Osteoblast (primary cell): ENCODE results near the gene MEIS3. TPM values are rescaled to one million over a fixed set of nuclear protein-coding genes. Genes with fewer than 3 reads are reported as not detected.

Experiments
- DNase-seq: peaks from one replicate; pipeline ENCODE4 v3.0.0; 2011; ENCODE audit warnings: low spot score, mixed read lengths; ENCODE audit not compliant: insufficient read length; ENCODE audit errors: missing footprints
- H2AFZ ChIP-seq: 2 replicates; pipeline ENCODE4 v1.6.0; 2011; ENCODE audit warnings: mild to moderate bottlenecking, low read length
- H3K27ac ChIP-seq: 2 replicates; pipeline ENCODE4 v1.5.1; 2011; ENCODE audit warnings: mild to moderate bottlenecking, low read depth, low read length, moderate library complexity
- H3K27me3 ChIP-seq: 2 replicates; pipeline ENCODE4 v1.6.0; 2012; ENCODE audit warnings: mild to moderate bottlenecking, control low read depth, inconsistent platforms, low read length, moderate library complexity; ENCODE audit not compliant: insufficient read depth
- H3K36me3 ChIP-seq: 2 replicates; pipeline ENCODE4 v1.5.1; 2011; ENCODE audit warnings: mild to moderate bottlenecking, low read length, control low read depth, moderate library complexity; ENCODE audit not compliant: insufficient read depth
- H3K4me1 ChIP-seq: 2 replicates; pipeline ENCODE4 v1.5.1; 2011; ENCODE audit warnings: mild to moderate bottlenecking, low read length, control low read depth, moderate library complexity; ENCODE audit not compliant: insufficient read depth
- H3K4me2 ChIP-seq: 2 replicates; pipeline ENCODE4 v1.6.0; 2011; ENCODE audit warnings: mild to moderate bottlenecking, low read length; ENCODE audit not compliant: insufficient read depth
- H3K4me3 ChIP-seq: fragments of 200-600 bp; sonication (generic); 3 replicates; pipeline ENCODE4 v1.5.1; 2012; ENCODE audit warnings: mild to moderate bottlenecking, low read length, inconsistent platforms; ENCODE audit not compliant: insufficient read depth
- H3K79me2 ChIP-seq: 2 replicates; pipeline ENCODE4 v1.6.0; 2012; ENCODE audit warnings: mild to moderate bottlenecking, low read length, control low read depth, inconsistent platforms; ENCODE audit not compliant: insufficient read depth
- H3K9me3 ChIP-seq: 2 replicates; pipeline ENCODE4 v1.5.1; 2011; ENCODE audit warnings: low read depth, low read length, control low read depth
- H4K20me1 ChIP-seq: 2 replicates; pipeline ENCODE4 v1.6.0; 2012; ENCODE audit warnings: mild to moderate bottlenecking, low read length, control low read depth; ENCODE audit not compliant: insufficient read depth
- CTCF ChIP-seq: IDR thresholded peaks from 2 replicates; pipeline ENCODE4 v1.5.1; 2011; ENCODE audit warnings: mild to moderate bottlenecking, low read depth, low read length, moderate library complexity; ENCODE audit errors: extremely low read depth
- total RNA-seq: library from RNA; depleted of rRNA; stranded (reverse); fragments of >200 nt; gene quantifications from 2 replicates; pipeline ENCODE4 v1.2.3, GENCODE V29; 2012

Gene MEIS3
- total RNA-seq, 1 donor: 8.3 TPM

- Histone ChIP-seq H2AFZ (no peak overlapping the region), H3K27ac (no peak overlapping the region), H3K36me3 (no peaks in the 10 kb centered on the region), H3K9me3 (peaks cover 2% of the 10 kb centered on the region), H3K27me3 (peaks cover 55% of the 10 kb centered on the region), H4K20me1 (no peaks in the 10 kb centered on the region), H3K4me1 (no peaks in the 10 kb centered on the region), H3K4me3 (no peak overlapping the region), H3K4me2 (no peak overlapping the region), H3K79me2 (no peaks in the 10 kb centered on the region)
- DNase-seq: no peak
- no peak for TF ChIP-seq CTCF
Observed at GRCh38 chr19:47450478-47450877, 31.2 kb upstream of the MEIS3 start.

- no peaks in the 10 kb centered on the region for H3K79me2 ChIP-seq
- no peaks in the 10 kb centered on the region for H3K36me3 ChIP-seq
- no peak overlapping the region for H3K27ac ChIP-seq
- DNase-seq: no peak
- H3K4me3 ChIP-seq: no peak overlapping the region
- no peak overlapping the region for H2AFZ ChIP-seq
- no peaks in the 10 kb centered on the region for H3K9me3 ChIP-seq
- no peaks in the 10 kb centered on the region for H4K20me1 ChIP-seq
- no peak overlapping the region for H3K4me2 ChIP-seq
- H3K27me3 ChIP-seq: peaks cover 69% of the 10 kb centered on the region
- H3K4me1 ChIP-seq: no peaks in the 10 kb centered on the region
- TF ChIP-seq CTCF: no peak
Observed at GRCh38 chr19:47448360-47448727, 29.0 kb upstream of the MEIS3 start.

GRCh38 chr19:47447470-47448359, 28.4 kb upstream of the MEIS3 start:
- Histone ChIP-seq H3K27me3 (peaks cover 74% of the 10 kb centered on the region), H3K36me3 (no peaks in the 10 kb centered on the region), H3K4me2 (peak overlapping the region; percentile 39), H4K20me1 (no peaks in the 10 kb centered on the region), H3K27ac (no peak overlapping the region), H3K9me3 (no peaks in the 10 kb centered on the region), H2AFZ (no peak overlapping the region), H3K79me2 (no peaks in the 10 kb centered on the region), H3K4me1 (no peaks in the 10 kb centered on the region), H3K4me3 (peak overlapping the region; percentile 22)
- no peak for TF ChIP-seq CTCF
- peak; percentile 87 for DNase-seq
